GM21360 (cell line): ENCODE results near the gene ART3.

Experiments used
- ATAC-seq: cut with Tn5 transposase; IDR thresholded peaks from one replicate; pipeline ENCODE4 v1.9.1; 2021; ENCODE audit warnings: mild to moderate bottlenecking, moderate library complexity; ENCODE audit not compliant: unreplicated experiment

The ART3 gene

DNA sequence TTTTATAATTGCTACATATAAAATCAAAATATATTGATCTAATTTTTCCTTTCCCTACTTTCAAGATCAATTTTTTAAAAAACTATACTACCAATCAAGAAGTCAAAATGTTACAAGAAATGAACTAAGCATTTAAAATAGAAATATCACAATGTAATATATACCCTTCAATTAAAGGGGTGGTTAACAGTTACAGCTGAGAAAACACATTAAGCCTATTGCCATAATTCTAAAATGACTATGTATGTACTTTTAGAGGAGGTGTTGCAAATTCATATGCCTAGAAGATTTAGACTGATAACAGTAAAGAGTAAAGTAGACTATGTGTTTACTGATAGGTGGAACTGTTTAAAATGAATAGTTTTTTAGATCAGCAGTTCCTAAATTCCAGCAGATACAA is 70.0 kb downstream of the ART3 start:
- no peak for ATAC-seq

GRCh38 chr4:76147454-76148141 is 73.1 kb downstream of the ART3 start:
- ATAC-seq, result peak; percentile 49

GRCh38 chr4:76148142-76148865 is 73.8 kb downstream of the ART3 start, which contains the start of gene NUP54:
TSS of gene NUP54 (minus strand) at chr4:76148397. CDS start at chr4:76148374, 23 bp downstream.
- ATAC-seq, result peak; percentile 97

DNA sequence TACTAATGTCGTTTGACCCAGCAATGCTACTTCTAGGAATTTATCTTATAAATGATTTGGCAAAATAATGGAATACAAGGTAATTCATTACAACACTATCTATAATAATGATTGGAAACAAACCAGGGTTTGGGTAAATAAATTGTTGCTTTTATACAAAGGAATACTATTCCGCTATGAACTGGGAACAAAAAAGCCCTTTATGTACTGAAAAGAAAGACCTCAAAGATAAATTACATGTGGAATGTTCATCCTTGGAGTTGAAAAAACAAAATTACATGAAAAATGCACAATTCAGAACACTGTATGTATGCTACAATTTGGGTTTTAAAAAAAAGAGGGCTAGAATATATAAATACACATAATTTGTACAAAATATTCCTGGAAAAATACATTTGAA is 78.8 kb downstream of the ART3 start:
- no peak for ATAC-seq

GRCh38 chr4:76155979-76156378 is 81.5 kb downstream of the ART3 start:
- ATAC-seq, result no peak

- ATAC-seq, result no peak
These were observed 82.1 kb downstream of the ART3 start for GRCh38 chr4:76156635-76157034.

GRCh38 chr4:76160355-76160754 is 85.8 kb downstream of the ART3 start:
- ATAC-seq, result no peak
